K562 (cell line): ENCODE measurements around the gene DGKZ. TPM values are rescaled to one million over a fixed set of nuclear protein-coding genes. Genes with fewer than 3 reads are reported as not detected.
A peak's percentile ranks its signal among the peaks of the same experiment; 100 is the strongest.

ENCODE experiments used
- ATAC-seq: fragments of 200-7000 bp; cut with Tn5 transposase; 3 replicates; pipeline ENCODE4 v1.9.1; 2020; ENCODE audit warnings: moderate library complexity
- BruUV-seq: library from RNA; stranded (reverse); fragments of 400-500 nt; replicated peaks from 2 replicates; lab custom pipeline; 2021; lab: Mats Ljungman, UMichigan
- CTCF ChIA-PET: fragments of 300-600 bp; formaldehyde crosslinking; extraction: SDS; loops from one replicate; lab custom pipeline; 2021; ENCODE audit warnings: low intra/inter-chr PET ratio; lab: Yijun Ruan, JAX
- POLR2A ChIA-PET: fragments of 300-600, 350-650 bp; sonication (Branson Sonifier 250); formaldehyde crosslinking; extraction: SDS; loops from one replicate; lab custom pipeline; 2021; ENCODE audit warnings: antibody characterized with exemption, inconsistent platforms; lab: Yijun Ruan, JAX
- DNase-seq, 4 experiments: peaks; one replicate each; pipeline versions ENCODE4 v3.0.0 to v3.0.0-alpha.2; 2011 to 2018; ENCODE audit warnings: low spot score in 3 of 4, mixed read lengths in 3 of 4; ENCODE audit errors: extremely low read depth in 1 of 4
- FAIRE-seq: peaks from 2 replicates; lab custom pipeline; 2011; peaks lifted over from hg19 to GRCh38; lab: Jason Lieb, UNC
- H2AFZ ChIP-seq: 2 replicates; pipeline ENCODE4 v1.6.0; 2011; ENCODE audit warnings: low read depth, low read length, control low read depth, inconsistent platforms
- H3K27ac ChIP-seq: fragments of 200-600 bp; 3 replicates; pipeline ENCODE4 v1.8.0; 2011; ENCODE audit warnings: low read depth, mild to moderate bottlenecking, control low read depth, inconsistent platforms, low read length, moderate library complexity, mixed read lengths; ENCODE audit errors: extremely low read depth
- H3K27me3 ChIP-seq, 2 experiments: fragments of 300-600 bp in 1 of 2; 2 replicates in 1 of 2; 3 replicates in 1 of 2; pipeline versions ENCODE4 v1.6.0 to v1.8.0; 2011; ENCODE audit warnings: inconsistent platforms in 2 of 2, low read length in 2 of 2, mild to moderate bottlenecking in 1 of 2, mixed read lengths in 1 of 2, moderate library complexity in 1 of 2; ENCODE audit not compliant: control insufficient read depth in 2 of 2, insufficient read depth in 2 of 2
- H3K36me3 ChIP-seq: fragments of 300-600 bp; 3 replicates; pipeline ENCODE4 v1.8.0; 2011; ENCODE audit warnings: mild to moderate bottlenecking, low read length, inconsistent platforms; ENCODE audit not compliant: control insufficient read depth, insufficient read depth
- H3K4me1 ChIP-seq, 2 experiments: fragments of 200-600 bp in 1 of 2; replicated peaks in 1 of 2; 2 replicates in 1 of 2; 3 replicates in 1 of 2; pipeline versions ENCODE4 v1.5.1 to v1.8.0; 2011; ENCODE audit warnings: inconsistent platforms in 2 of 2, low read length in 2 of 2, mild to moderate bottlenecking in 1 of 2, mixed read lengths in 1 of 2, moderate library complexity in 1 of 2; ENCODE audit not compliant: control insufficient read depth in 2 of 2, insufficient read depth in 2 of 2
- H3K4me2 ChIP-seq: 2 replicates; pipeline ENCODE4 v1.6.1; 2011; ENCODE audit warnings: low read length, control low read depth, inconsistent platforms, mixed read lengths; ENCODE audit not compliant: insufficient read depth
- H3K4me3 ChIP-seq: fragments of 200-600 bp; sonication (generic), shearing (Covaris generic); 2 replicates; pipeline ENCODE4 v1.5.1; 2016; ENCODE audit warnings: control low read depth, inconsistent platforms
- H3K79me2 ChIP-seq: fragments of 200-600 bp; 3 replicates; pipeline ENCODE4 v1.8.0; 2011; ENCODE audit warnings: low read length, inconsistent platforms; ENCODE audit not compliant: control insufficient read depth, insufficient read depth
- H3K9ac ChIP-seq, 2 experiments: 2 replicates each; pipeline versions ENCODE4 v1.6.0 to v1.6.1; 2011; ENCODE audit warnings: low read depth in 2 of 2, low read length in 2 of 2, control low read depth in 1 of 2, inconsistent platforms in 1 of 2, mild to moderate bottlenecking in 1 of 2, mixed read lengths in 1 of 2; ENCODE audit not compliant: insufficient read depth in 1 of 2
- H3K9me1 ChIP-seq: one replicate; pipeline ENCODE4 v1.6.0; 2011; ENCODE audit warnings: inconsistent platforms, mild to moderate bottlenecking, low read length, moderate library complexity; ENCODE audit not compliant: control insufficient read depth, insufficient read depth
- H3K9me3 ChIP-seq: replicated peaks from 2 replicates; pipeline ENCODE4 v1.5.1; 2011; ENCODE audit warnings: low read depth, low read length, inconsistent platforms; ENCODE audit not compliant: control insufficient read depth, insufficient read depth
- H4K20me1 ChIP-seq: replicated peaks from 2 replicates; pipeline ENCODE4 v1.6.1; 2011; ENCODE audit warnings: low read length, inconsistent platforms, mixed read lengths; ENCODE audit not compliant: control insufficient read depth, insufficient read depth
- CBX5 ChIP-seq: IDR thresholded peaks from 2 replicates; pipeline ENCODE4 v1.6.1; 2014; ENCODE audit warnings: low read depth, borderline replicate concordance
- CEBPB ChIP-seq: fragments of 450-650 bp; IDR thresholded peaks from 2 replicates; pipeline ENCODE4 v1.6.1; 2016; ENCODE audit warnings: missing genetic modification characterization, missing compliant biosample characterization
- CEBPG ChIP-seq, 3 experiments: fragments of 200-800 bp in 1 of 3; sonication (Bioruptor generic) in 1 of 3; sonication (generic) in 1 of 3; formaldehyde crosslinking in 1 of 3; IDR thresholded peaks in 2 of 3; conservative IDR thresholded peaks in 1 of 3; 2 replicates each; pipeline versions ENCODE4 v1.6.1 to v1.8.0; 2016 to 2022; ENCODE audit warnings: missing compliant biosample characterization in 2 of 3, missing genetic modification characterization in 2 of 3, mild to moderate bottlenecking in 1 of 3, missing genetic modification reagents in 1 of 3
- HSF4 ChIP-seq: fragments of 250-450 bp; sonication (Bioruptor Pico); IDR thresholded peaks from 2 replicates; pipeline ENCODE4 v2.1.2; 2022; ENCODE audit warnings: mild to moderate bottlenecking, moderate library complexity, borderline replicate concordance
- SP1 ChIP-seq: sonication (generic); formaldehyde crosslinking; IDR thresholded peaks from 2 replicates; pipeline ENCODE4 v1.8.1; 2022; ENCODE audit warnings: mild to moderate bottlenecking, missing genetic modification reagents
- ZNF740 ChIP-seq, 3 experiments: fragments of 200-800 bp in 1 of 3; sonication (Bioruptor generic) in 1 of 3; sonication (generic) in 1 of 3; formaldehyde crosslinking in 1 of 3; IDR thresholded peaks; 2 replicates each; pipeline versions ENCODE4 v1.6.1 to v1.8.0; 2016 to 2022; ENCODE audit warnings: mild to moderate bottlenecking in 2 of 3, missing compliant biosample characterization in 2 of 3, missing genetic modification characterization in 2 of 3, missing genetic modification reagents in 1 of 3
- WGBS: fragments of 100-300 bp; shearing (Covaris generic); methylation state at CpG from one replicate; pipeline ENCODE4 v1.1.6; 2016; ENCODE audit warnings: low coverage, mixed read lengths; ENCODE audit not compliant: insufficient coverage; ENCODE audit errors: missing lambda C conversion rate; 5-methylcytosine and 5-hydroxymethylcytosine counted together
- in situ Hi-C: fragments of 300-500 bp; cut with MboI; formaldehyde crosslinking; loops from 4 replicates; pipeline ENCODE4 v1.15.0; 2018; ENCODE audit warnings: inconsistent platforms, mixed read lengths
- intact Hi-C: fragments of 100-400 bp; cut with micrococcal nuclease; formaldehyde crosslinking; loops from 2 replicates; pipeline ENCODE4 v1.14.2; 2022
- polyA plus RNA-seq, 8 experiments: library from polyadenylated mRNA; depleted of rRNA in 4 of 8; stranded (reverse) in 5 of 8; unstranded in 3 of 8; fragments of >200 nt; fragmentation: Nextera tagmentation in 2 of 8; fragmentation: Illumina TruSeq in 1 of 8; extraction: Ambion mirVana in 2 of 8; extraction: Trizol in 1 of 8; gene quantifications; 2 replicates each; pipeline versions ENCODE4 v1.2.1 to v1.2.3, GENCODE V29; 2011 to 2014; ENCODE audit warnings: inconsistent platforms in 1 of 8, missing spikeins in 1 of 8
- total RNA-seq, 7 experiments: library from RNA; depleted of rRNA in 6 of 7; stranded (reverse); fragments of >200 nt in 6 of 7; fragmentation: Illumina TruSeq in 2 of 7; extraction: Trizol in 2 of 7; gene quantifications; 2 replicates each; pipeline versions ENCODE4 v1.2.1 to v1.2.3, GENCODE V29; 2011 to 2021; ENCODE audit warnings: low replicate concordance in 1 of 7

The DGKZ gene
- total and polyA plus RNA-seq, 9 of the 15 experiments (the other 6 are each of a cell fraction or from before 2014, with no cell fraction given), result 0.51 to 100 (median 44.2) TPM

- Histone ChIP-seq H3K4me2 (peak overlapping the region; percentile 77), H3K36me3 (peaks cover 38% of the 10 kb centered on the region; the same call in 1 of the 3 replicates), H3K27ac (peak overlapping the region; percentile 94), H3K4me1 (peaks cover 38 to 52% of the 10 kb centered on the region in 2 experiments), H2AFZ (peak overlapping the region; percentile 56; the same call in 1 of the 2 replicates), H3K9me3 (no peaks in the 10 kb centered on the region), H4K20me1 (peaks cover 5% of the 10 kb centered on the region; the same call in 1 of the 2 replicates), H3K9ac (peak overlapping the region; percentile 78 to 94), H3K9me1 (peaks cover 4% of the 10 kb centered on the region), H3K79me2 (peaks cover 66% of the 10 kb centered on the region), H3K27me3 (no peaks in the 10 kb centered on the region), H3K4me3 (peak overlapping the region; percentile 36)
- CTCF ChIA-PET, result interaction anchor here (0.6 to 1.8 kb wide), 2 partner anchors 9 to 10 kb away, joined by 4 to 5 read pairs; no protein-coding TSS in a partner anchor
- POLR2A ChIA-PET, result interaction anchor here (0.6 to 2.5 kb wide), 5 partner anchors 9 to 118 kb away, joined by 3 to 10 read pairs (median 4); no protein-coding TSS in a partner anchor
- in situ Hi-C loops (no loop called here), intact Hi-C loops (no loop called here)
- FAIRE-seq (peak; percentile 15), DNase-seq (no peak), ATAC-seq (peak; percentile 4; the same call in 1 of the 3 replicates)
- 23% methylated on average over 7 of the region's 7 CpGs for WGBS
- no TSS peak for BruUV-seq
- no peak for TF ChIP-seq CEBPG (CRISPR knock-in tag; IDR thresholded peaks at IDR 0.05)
- 0 out of 4 replicates have a peak, but pooled peaks of 1 of the 2 experiments have one; percentile 8 for TF ChIP-seq CEBPG (tag; conservative IDR thresholded peaks at IDR 0.05 in 1 of 2, IDR thresholded peaks at IDR 0.05 in 1 of 2)
- TF ChIP-seq CBX5, result no peak
- peak; percentile 5; the same call in 1 of the 2 replicates for TF ChIP-seq SP1 (CRISPR knock-in tag)
- no peak for TF ChIP-seq HSF4 (CRISPR knock-in tag)
- peak; percentile 73; the same call in 1 of the 2 replicates for TF ChIP-seq ZNF740 (CRISPR knock-in tag; IDR thresholded peaks at IDR 0.05)
- no peak for TF ChIP-seq ZNF740 (tag; IDR thresholded peaks at IDR 0.05)
- TF ChIP-seq CEBPB (tag), result peak; percentile 52
Measured at GRCh38 chr11:46360878-46361277, 13.6 kb downstream of the DGKZ start.
